NOMO-1 treated with DMSO at 0.1 percent for 48 hours (cell line): ENCODE measurements around the gene ZBTB45.

Experiments used
- DNase-seq: peaks from one replicate; lab custom pipeline; 2025; ENCODE audit not compliant: unreplicated experiment; lab: John Stamatoyannopoulos, UW

Gene ZBTB45

DNA sequence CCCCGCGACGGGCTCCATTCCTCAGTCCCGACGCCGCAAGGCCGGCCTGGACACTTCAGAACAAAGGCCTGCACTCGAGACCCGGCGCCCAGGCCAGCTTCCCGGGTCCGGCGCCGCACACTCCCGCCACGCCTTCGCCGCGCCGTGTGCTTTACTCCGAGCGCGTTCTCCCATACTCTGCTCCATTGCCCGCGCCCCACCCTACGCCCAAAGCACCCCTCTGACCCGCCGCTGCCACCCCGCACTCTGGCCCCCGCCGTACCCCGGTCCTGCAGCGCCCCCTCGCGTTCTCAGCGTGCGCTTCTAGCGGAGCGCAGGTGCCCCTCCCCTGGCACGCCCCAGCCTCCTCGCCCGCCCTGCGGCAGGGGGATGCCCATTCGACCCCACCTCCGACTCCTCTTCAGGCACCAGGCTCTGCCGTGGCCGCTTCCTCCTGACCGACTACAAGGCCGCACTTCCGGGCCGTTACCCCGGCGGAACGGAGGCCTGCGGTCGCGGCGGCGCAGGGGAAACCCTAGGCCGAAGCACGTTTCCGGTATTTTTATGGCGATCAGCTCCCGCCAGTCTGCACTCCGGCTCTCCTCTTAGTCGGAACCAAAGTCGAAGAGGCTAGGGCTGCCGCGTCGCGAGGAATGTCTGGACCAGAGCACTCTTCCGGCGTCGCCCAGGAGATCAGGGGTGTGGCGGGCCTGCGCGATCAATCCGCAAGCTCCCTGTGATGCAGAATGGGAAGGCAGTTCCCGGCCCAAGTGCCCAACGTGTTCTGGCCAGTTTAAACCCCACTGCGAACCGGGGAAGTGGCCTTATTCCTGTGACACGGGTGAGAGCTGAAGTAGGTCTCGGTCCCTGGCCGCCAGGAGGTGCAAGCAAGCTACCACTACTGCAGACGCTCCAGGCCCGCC lies at the start of gene ZBTB45:
TSS of gene ZBTB45 (minus strand) at position 456 of the 902 bp plus-strand sequence. CDS start 2,137 bp downstream, outside the sequence.
- peak; percentile 97 for DNase-seq

GRCh38 chr19:58568453-58569130 lies 49.0 kb upstream of the ZBTB45 start:
- no peak for DNase-seq

GRCh38 chr19:58566989-58567388 lies 47.4 kb upstream of the ZBTB45 start:
- DNase-seq: no peak

DNA sequence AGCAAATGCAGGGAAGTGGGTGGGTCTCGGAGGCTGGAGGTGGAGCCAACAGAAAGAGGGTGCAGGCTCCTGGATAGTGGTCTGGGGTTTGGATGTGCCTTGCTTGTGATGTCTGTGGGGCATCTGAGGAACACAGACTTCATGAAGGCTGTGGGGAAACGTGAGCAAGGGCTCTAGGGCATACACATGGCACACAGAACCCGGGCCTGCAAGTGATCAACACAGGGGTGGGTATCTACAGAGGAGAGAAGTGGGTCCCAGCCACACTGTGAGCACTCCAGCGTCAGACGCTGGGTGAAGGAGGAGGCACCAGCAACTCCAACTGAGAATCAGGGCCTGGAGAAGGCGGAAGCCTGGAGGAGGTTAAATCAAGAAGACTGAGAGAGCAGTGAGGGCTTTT lies 44.2 kb upstream of the ZBTB45 start:
- no peak for DNase-seq

- DNase-seq: no peak
Measured at GRCh38 chr19:58563034-58563573, 43.5 kb upstream of the ZBTB45 start.

DNA sequence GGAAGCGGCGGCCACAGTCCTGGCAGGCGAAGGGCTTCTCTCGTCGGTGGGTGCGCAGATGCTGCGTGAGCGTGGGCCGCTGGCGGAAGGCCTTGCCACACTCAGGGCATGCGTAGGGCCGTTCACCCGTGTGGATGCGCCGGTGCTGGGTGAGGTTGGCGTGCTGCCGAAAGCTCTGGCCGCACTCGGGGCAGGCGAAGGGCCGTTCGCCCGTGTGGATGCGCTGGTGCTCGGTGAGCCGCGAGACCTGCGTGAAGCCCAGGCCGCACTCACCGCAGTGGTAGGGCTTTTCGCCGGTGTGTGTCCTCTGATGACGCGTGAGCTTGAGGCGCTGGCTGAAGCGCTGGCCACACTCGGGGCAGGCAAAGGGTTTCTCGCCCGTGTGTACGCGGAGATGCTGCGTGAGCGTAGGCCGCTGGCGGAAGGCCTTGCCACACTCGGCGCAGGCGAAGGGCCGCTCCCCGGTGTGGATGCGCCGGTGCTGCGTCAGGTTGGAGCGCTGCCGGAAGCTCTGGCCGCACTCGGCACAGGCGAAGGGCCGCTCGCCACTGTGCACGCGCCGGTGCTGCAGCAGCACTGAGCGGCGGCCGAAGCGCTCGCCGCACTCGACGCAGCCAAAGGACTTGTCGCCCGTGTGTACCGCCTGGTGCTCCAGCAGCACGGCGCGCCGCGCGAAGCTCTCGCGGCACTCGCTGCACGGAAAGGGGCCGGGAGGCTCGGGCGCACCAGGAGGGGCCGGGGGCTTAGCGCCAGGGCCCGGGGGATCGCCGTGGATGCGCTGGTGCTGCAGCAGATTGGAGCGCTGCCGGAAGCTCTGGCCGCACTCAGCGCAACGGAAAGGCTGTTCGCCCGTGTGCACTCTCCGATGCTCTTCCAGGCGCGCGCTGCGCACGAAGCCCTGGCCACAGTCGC lies 42.8 kb upstream of the ZBTB45 start:
- DNase-seq: no peak

GRCh38 chr19:58561373-58562121 lies 41.9 kb upstream of the ZBTB45 start:
- no peak for DNase-seq

GRCh38 chr19:58560921-58561320 lies 41.3 kb upstream of the ZBTB45 start:
- DNase-seq: no peak

DNA sequence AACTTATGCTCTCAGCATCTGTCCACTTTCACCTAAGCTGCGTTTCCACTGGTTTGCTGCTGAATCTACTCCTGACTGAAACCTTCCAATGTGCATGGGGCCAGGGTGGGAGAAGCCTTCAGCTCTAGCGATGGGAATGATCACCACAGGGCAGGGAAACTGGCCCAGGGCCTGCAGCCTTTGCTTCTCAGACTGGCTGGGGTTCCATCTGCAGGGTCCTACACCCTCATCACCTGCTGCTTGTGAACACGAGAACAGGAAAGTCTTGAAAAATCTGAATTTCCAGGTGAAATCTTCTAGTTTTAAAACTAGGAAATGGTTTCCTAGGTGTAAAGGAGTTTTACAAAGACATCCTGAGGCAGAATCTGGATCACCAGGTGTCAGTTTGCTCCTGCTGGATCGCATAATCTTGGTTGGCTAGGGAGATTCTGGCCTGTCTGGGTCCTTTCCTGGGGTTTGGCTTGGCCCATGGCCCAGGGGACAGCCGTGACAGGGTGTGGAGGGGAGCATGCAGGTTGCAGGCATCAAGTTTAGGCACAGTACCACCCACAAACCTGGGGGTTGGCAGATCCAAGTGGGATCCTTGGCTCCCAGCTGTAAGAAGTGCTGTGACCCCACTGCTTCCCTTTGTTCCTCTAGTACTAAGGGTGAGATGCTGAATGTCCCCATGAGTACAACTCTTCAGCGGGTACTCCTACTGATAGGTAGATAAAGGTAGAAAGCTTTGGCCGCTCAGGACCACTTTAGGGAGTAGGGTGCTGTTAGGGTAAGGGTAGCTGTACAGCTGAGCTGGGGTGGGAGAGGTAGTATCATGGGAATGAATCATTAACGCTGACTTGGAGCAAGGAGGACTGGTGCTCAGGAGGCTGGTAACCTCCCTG lies 40.6 kb upstream of the ZBTB45 start:
- no peak for DNase-seq

DNA sequence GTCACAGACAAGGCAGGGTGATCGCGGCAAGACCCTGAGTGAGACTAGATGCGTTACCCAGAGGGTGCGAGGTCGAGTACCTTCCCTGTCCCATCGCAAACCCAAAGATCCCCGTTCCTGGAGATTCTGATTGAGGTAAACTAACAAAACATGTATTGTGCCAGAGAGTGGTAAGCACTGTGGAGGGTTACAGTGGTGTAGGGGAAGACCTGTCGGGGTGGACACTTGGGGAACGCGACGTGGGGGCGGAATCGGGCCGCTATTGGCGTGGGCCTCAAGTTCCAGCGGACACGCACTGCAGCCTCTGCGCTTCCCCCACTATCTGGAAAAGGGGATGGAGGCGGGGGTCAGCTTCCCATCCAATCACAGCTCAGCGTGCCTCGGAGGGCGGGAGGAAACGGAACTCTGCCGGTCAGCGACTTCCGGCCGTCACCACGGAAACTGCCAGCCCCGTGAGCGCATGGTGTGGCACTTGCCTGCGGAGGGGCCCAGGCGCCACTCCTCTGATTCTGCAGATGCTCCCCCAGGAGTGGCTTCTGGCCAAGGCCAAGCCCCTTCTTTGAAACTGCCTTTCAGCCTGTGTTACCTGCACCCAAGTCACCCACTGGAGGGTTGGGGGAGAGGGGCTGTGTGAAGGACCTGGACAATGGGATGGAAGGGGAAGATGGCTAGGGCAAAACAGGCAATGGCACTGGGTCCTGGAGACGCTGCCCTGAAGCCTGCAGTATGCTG lies 39.8 kb upstream of the ZBTB45 start:
- DNase-seq: no peak

DNA sequence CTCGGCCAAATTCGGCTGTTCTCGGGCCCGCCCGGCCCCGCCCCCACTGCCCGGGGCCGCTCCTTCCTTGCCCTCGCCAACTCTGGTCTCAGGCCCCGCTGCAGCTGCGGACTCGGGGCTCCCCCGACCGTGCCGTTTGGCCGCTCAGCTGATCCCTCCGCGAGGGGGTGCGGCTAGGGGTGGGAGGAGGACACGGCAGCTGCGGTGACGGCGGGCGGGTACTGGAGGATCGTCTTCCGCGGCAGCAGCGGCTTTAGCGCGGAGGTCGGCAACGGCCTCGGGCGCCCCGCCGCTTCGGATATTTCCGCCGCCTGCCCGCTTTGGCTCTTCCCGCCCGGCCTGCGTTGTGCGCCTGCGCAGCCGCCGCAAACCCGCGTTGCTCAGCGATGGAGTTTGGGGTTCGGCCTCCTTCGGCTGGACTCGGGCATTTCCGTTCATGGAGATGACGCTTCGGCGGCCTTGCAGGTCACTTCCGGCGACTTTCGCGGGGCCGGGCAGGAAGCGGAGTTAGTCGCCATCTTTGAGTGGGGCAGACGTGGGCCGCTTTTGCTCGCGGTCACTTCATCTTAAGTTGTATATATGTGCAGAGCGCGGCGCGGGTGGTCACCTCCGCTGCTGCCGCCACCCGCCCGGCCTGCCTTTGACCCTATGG lies 39.1 kb upstream of the ZBTB45 start:
- no peak for DNase-seq

DNA sequence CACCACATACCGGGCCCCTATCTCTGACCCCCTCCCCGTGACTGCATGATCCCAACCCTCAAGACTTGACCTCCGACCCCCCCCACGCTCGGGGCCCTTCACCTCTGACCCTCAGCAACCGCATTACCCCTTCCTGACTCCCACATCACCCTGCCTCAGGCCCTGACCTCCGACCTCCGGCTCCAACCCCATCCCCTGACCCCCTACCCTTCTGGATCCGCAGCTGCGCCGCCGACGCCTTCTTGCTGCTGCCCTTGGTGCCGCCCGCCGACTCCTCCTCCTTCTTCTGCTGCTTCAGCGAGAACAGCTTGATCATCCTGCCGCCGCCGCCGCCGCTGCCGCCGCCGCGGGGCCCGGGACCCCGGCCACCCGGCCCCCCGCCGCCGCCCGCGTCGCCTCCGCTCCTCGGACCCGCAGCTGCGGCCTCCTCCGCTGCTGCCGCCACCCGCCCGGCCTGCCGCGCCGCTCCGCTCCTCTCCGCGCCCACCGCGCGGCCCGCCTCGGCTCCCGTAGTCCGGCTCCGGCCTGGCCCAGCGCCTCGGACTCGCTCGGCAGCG lies 38.5 kb upstream of the ZBTB45 start, which contains the start of gene UBE2M:
TSS of gene UBE2M (minus strand) at position 546 of the 557 bp plus-strand sequence. CDS start at position 316, 230 bp downstream.
- no peak for DNase-seq

GRCh38 chr19:58557221-58558065 lies 37.8 kb upstream of the ZBTB45 start:
- no peak for DNase-seq

DNA sequence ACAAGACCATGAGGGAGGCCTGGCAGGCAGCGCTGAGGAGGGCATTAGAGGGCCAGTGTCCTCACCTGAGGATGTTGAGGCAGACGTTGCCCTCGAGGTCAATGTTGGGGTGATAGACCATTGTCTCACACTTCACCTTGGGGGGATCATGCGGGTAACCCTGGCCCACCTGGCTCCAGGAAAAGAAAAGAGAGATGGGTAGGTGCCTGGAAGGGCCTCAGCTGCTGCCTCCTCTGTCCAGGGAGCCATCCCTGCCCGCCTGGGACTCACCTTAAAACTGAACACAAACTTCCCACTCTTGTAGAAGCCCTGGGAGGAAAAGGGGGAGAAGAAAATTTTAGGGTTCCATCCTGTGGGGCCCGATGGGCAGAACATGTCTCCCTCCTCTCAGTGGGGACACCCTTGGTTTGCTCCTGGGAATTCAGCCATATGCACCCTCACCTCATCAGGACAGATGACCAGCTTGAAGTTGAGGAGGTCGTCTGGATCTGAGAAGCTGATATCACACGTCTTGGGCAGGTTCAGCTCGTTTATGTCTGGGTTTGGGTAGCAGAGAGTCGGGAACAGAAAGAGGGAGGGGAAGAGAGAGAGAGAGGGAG lies 37.1 kb upstream of the ZBTB45 start:
- no peak for DNase-seq

GRCh38 chr19:58555920-58556621 lies 36.5 kb upstream of the ZBTB45 start:
- no peak for DNase-seq
